SU-DHL-6 (cell line): ENCODE results near the gene TNNC1.

Experiments
- H2AFZ ChIP-seq: fragments of 200-600 bp; sonication (generic); 2 replicates; pipeline ENCODE4 v1.6.1; 2014; ENCODE audit warnings: low read depth, mild to moderate bottlenecking, moderate library complexity, mixed read lengths, antibody characterized with exemption, low read length; ENCODE audit not compliant: severe bottlenecking
- H3F3A ChIP-seq: fragments of 200-600 bp; shearing (Covaris generic); 2 replicates; pipeline ENCODE4 v1.6.0; 2016; ENCODE audit warnings: antibody characterized with exemption, mild to moderate bottlenecking; ENCODE audit not compliant: insufficient read depth
- H3K27ac ChIP-seq: fragments of 200-600 bp; sonication (generic); 2 replicates; pipeline ENCODE4 v1.5.1; 2016; ENCODE audit warnings: low read depth, mild to moderate bottlenecking, low read length, moderate library complexity, mixed read lengths
- H3K27me3 ChIP-seq: fragments of 200-600 bp; sonication (generic), shearing (Covaris generic); 2 replicates; pipeline ENCODE4 v1.6.0; 2014; ENCODE audit warnings: mild to moderate bottlenecking, low read length
- H3K36me3 ChIP-seq: fragments of 200-600 bp; sonication (generic); 2 replicates; pipeline ENCODE4 v1.6.1; 2014; ENCODE audit warnings: mild to moderate bottlenecking, low read length, mixed read lengths
- H3K4me2 ChIP-seq: fragments of 300-600, 200-600 bp; shearing (Covaris generic), sonication (generic); 2 replicates; pipeline ENCODE4 v1.6.0; 2014; ENCODE audit warnings: low read length, low read depth, mild to moderate bottlenecking; ENCODE audit not compliant: poor library complexity, severe bottlenecking
- H3K4me3 ChIP-seq: fragments of 200-600 bp; sonication (generic); 2 replicates; pipeline ENCODE4 v1.5.1; 2014; ENCODE audit warnings: antibody characterized with exemption, low read length, mild to moderate bottlenecking, mixed read lengths; ENCODE audit not compliant: insufficient read depth, poor library complexity, severe bottlenecking
- H3K79me2 ChIP-seq: fragments of 200-600 bp; sonication (generic); 2 replicates; pipeline ENCODE4 v1.6.1; 2014; ENCODE audit warnings: mild to moderate bottlenecking, low read length, moderate library complexity; ENCODE audit not compliant: insufficient read depth
- H3K9ac ChIP-seq: fragments of 200-600 bp; sonication (generic); 2 replicates; pipeline ENCODE4 v1.7.0; 2014; ENCODE audit warnings: mild to moderate bottlenecking, low read length
- H3K9me2 ChIP-seq: fragments of 200-600 bp; sonication (generic); replicated peaks from 2 replicates; pipeline ENCODE4 v1.6.1; 2014; ENCODE audit warnings: low read length; ENCODE audit not compliant: insufficient read depth
- H3K9me3 ChIP-seq: fragments of 200-600 bp; sonication (generic); 2 replicates; pipeline ENCODE4 v1.6.1; 2014; ENCODE audit warnings: low read length, mixed read lengths; ENCODE audit not compliant: insufficient read depth
- H4K20me1 ChIP-seq: fragments of 200-600 bp; sonication (generic); 2 replicates; pipeline ENCODE4 v1.6.1; 2014; ENCODE audit warnings: low read depth, mild to moderate bottlenecking, antibody characterized with exemption, low read length, moderate library complexity, mixed read lengths
- EZH2phosphoT487 ChIP-seq: fragments of 200-600 bp; sonication (generic), shearing (Covaris generic); conservative IDR thresholded peaks from 2 replicates; pipeline ENCODE4 v1.6.1; 2018; ENCODE audit warnings: mild to moderate bottlenecking, antibody characterized with exemption, low read length, moderate library complexity, mixed read lengths
- TF ChIP-seq, protein P1 (sequence below): fragments of 200-600 bp; sonication (generic); IDR thresholded peaks from one replicate; pipeline ENCODE4 v1.5.1; 2017; ENCODE audit warnings: antibody characterized with exemption, mild to moderate bottlenecking, low read length, moderate library complexity; ENCODE audit not compliant: insufficient read depth, poor library complexity, severe bottlenecking

The TNNC1 gene

GRCh38 chr3:52451237-52452083, 2.4 kb downstream of the TNNC1 start:
- Histone ChIP-seq H3K27me3 (no peaks in the 10 kb centered on the region), H3K4me3 (no peak overlapping the region), H3K27ac (no peak overlapping the region), H3F3A (0 out of 2 replicates have a peak, but pooled peaks cover under 1% of the 10 kb centered on the region), H3K79me2 (peaks cover 9% of the 10 kb centered on the region; the same call in 1 of the 2 replicates), H3K4me2 (no peak overlapping the region), H3K9me3 (no peaks in the 10 kb centered on the region), H3K9me2 (no peaks in the 10 kb centered on the region), H3K9ac (no peak overlapping the region), H2AFZ (no peak overlapping the region), H3K36me3 (no peaks in the 10 kb centered on the region), H4K20me1 (no peaks in the 10 kb centered on the region)
- TF ChIP-seq EZH2phosphoT487, result no peak
- TF ChIP-seq, protein P1, sequence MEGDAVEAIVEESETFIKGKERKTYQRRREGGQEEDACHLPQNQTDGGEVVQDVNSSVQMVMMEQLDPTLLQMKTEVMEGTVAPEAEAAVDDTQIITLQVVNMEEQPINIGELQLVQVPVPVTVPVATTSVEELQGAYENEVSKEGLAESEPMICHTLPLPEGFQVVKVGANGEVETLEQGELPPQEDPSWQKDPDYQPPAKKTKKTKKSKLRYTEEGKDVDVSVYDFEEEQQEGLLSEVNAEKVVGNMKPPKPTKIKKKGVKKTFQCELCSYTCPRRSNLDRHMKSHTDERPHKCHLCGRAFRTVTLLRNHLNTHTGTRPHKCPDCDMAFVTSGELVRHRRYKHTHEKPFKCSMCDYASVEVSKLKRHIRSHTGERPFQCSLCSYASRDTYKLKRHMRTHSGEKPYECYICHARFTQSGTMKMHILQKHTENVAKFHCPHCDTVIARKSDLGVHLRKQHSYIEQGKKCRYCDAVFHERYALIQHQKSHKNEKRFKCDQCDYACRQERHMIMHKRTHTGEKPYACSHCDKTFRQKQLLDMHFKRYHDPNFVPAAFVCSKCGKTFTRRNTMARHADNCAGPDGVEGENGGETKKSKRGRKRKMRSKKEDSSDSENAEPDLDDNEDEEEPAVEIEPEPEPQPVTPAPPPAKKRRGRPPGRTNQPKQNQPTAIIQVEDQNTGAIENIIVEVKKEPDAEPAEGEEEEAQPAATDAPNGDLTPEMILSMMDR, result no peak

DNA sequence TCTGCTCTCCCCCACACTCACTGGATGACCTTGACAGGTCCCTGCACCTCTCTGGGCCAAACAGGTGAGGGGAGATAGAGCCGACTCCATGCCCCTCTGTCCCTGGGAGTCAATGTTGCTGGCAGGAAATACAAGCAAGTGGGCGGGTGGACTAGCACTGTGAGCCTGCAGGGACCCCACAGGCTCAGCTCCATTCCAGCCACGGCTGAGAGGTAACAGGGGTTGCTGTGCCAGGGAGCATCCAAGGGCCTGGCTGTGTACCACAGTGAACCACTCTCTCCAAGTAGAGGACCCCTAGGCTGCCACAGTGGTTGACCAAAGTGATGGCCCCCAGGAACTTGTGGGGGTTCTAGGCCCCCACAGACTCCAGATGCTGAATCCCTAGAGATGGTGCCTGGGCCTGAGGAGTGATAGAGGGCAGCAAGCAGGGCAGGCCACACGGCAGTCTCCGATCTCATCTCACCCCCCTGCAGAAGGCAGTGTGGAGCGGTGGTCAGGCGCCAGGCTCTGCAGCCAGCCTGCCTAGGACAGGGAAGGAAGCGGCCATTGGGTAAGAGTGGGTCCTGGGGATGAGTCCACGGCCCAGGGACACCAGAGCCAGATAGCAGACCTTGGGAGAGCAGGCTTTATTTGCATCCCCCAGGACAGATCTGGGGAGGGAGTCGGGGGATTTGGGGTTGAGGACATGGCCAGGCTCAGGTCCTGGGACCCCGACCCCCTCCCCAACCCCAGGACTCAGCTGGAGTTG, 3.2 kb downstream of the TNNC1 start:
- no peaks in the 10 kb centered on the region for H3K27me3 ChIP-seq
- no peak overlapping the region for H3K9ac ChIP-seq
- peaks cover 1% of the 10 kb centered on the region; the same call in 1 of the 2 replicates for H3K79me2 ChIP-seq
- H3K27ac ChIP-seq, result no peak overlapping the region
- no peak for TF ChIP-seq EZH2phosphoT487
- TF ChIP-seq, protein P1, result no peak
- H3K4me2 ChIP-seq, result no peak overlapping the region
- H4K20me1 ChIP-seq, result no peaks in the 10 kb centered on the region
- H3F3A ChIP-seq, result no peaks in the 10 kb centered on the region
- no peaks in the 10 kb centered on the region for H3K9me3 ChIP-seq
- H3K4me3 ChIP-seq, result no peak overlapping the region
- no peaks in the 10 kb centered on the region for H3K9me2 ChIP-seq
- H3K36me3 ChIP-seq, result no peaks in the 10 kb centered on the region
- H2AFZ ChIP-seq, result no peak overlapping the region

DNA sequence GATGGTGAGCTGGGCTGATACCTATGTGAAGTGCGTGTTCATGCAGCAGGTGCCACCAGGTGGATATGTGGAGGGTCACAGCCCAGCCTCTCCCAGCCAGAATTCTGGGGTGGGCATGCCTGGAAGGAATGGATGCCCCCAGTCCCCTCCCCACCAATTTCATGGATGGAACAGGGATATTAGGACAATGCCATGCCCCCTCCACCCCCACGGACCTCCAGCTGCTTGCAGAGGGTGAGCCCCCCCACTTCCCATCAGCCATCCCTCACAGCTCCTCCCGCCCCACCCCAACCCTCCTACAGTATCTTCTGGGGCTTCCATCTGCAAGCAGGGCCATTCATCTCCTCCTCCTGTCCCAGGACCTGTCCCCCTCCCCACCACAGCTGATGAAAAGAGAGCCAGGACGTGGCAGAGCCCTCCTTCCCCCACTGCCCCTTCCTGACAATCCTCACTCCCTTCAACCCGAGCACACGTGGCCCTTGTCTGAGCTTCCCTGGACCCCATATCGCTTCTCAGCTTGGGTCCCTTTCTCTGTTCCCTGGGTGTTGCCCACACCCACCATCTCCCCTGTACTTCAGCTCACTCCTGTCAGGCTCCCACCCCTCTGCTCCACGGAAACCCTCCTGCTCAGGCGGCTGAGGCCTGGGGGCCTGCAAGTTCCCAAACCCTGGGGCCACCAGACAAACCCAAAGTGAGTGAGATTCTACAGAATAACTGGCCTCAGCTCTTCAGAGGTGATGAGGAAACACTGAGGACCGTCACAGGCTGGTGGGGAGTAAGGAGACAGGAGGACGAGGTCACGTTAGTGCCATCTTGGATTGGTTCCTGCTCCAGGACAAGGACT, 6.1 kb downstream of the TNNC1 start:
- H3K9me3 ChIP-seq, result no peaks in the 10 kb centered on the region
- H3K79me2 ChIP-seq, result no peaks in the 10 kb centered on the region
- no peaks in the 10 kb centered on the region for H3K36me3 ChIP-seq
- H3K9ac ChIP-seq, result no peak overlapping the region
- H3K4me3 ChIP-seq, result no peak overlapping the region
- H3K9me2 ChIP-seq, result no peaks in the 10 kb centered on the region
- no peaks in the 10 kb centered on the region for H4K20me1 ChIP-seq
- no peak overlapping the region for H3K27ac ChIP-seq
- no peaks in the 10 kb centered on the region for H3K27me3 ChIP-seq
- H2AFZ ChIP-seq, result no peak overlapping the region
- H3F3A ChIP-seq, result no peaks in the 10 kb centered on the region
- TF ChIP-seq, protein P1, result no peak
- TF ChIP-seq EZH2phosphoT487, result no peak
- no peak overlapping the region for H3K4me2 ChIP-seq
